Measurements from ENCODE around the gene SDHD.

DNA sequence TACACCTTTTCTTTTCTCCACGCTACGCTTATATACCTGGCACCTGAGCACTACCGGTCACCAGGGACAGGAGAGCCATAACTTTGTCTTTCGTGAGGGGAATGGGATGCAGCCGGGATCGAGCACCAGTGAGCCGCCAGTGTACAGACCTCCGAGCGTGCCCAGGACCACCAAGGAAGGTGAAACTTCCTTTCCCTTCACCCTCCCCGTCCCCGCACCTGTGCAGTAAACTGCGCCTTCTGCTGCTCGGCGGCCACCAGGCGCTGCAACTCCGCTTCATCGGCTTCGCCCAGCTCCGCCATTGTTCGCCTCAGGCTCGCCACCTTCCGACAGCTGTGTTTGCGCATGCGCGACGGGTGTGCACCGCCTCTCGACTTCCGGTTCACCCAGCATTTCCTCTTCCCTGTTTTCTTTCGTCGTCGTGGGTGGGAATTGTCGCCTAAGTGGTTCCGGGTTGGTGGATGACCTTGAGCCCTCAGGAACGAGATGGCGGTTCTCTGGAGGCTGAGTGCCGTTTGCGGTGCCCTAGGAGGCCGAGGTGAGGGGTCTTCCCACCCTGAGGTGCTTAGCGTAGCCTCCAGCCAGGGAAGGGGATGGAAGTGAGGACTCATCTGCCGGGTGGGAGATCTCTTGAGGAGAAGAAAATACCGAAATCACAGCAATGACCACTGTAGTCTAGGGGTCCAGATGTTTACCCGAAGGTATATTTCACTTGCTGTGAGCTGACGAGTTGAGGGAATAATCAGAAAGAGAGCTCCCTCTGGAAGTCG lies at the start of gene SDHD, which contains the start of gene TIMM8B:
- TF ChIP-seq, protein P1, sequence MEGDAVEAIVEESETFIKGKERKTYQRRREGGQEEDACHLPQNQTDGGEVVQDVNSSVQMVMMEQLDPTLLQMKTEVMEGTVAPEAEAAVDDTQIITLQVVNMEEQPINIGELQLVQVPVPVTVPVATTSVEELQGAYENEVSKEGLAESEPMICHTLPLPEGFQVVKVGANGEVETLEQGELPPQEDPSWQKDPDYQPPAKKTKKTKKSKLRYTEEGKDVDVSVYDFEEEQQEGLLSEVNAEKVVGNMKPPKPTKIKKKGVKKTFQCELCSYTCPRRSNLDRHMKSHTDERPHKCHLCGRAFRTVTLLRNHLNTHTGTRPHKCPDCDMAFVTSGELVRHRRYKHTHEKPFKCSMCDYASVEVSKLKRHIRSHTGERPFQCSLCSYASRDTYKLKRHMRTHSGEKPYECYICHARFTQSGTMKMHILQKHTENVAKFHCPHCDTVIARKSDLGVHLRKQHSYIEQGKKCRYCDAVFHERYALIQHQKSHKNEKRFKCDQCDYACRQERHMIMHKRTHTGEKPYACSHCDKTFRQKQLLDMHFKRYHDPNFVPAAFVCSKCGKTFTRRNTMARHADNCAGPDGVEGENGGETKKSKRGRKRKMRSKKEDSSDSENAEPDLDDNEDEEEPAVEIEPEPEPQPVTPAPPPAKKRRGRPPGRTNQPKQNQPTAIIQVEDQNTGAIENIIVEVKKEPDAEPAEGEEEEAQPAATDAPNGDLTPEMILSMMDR (IDR thresholded peaks at IDR 0.05) = peak in 2 of 3 experiments; percentile 2 to 21
- no peak for TF ChIP-seq POLR2A (IDR thresholded peaks at IDR 0.05)
- peak; percentile 87 to 99 for TF ChIP-seq POLR2AphosphoS5 (IDR thresholded peaks at IDR 0.05; ENCODE audit: insufficient read depth in 1 of 2, low read depth in 1 of 2)

All from vagina (tissue), 2 donors.